Measurements from ENCODE around the gene GADD45B.

DNA sequence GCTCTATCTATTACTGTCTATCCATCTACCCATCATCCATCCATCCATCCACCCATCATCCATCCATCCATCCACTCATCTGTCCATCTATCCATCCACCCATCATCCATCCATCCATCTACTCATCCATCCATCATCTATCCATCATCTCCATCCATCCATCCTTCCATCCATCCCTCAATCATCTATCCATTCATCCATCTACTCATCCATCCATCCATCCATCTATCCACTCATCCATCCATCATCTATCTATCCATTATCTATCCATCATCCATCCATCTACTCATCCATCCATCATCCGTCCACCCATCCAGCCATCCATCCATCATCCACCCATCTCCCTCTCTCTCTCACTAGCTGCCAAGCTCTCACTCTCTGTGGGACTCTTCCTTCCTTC is 35.4 kb upstream of the GADD45B start:
- TF ChIP-seq POLR2A (IDR thresholded peaks at IDR 0.05) (no peak), POLR2AphosphoS5 (IDR thresholded peaks at IDR 0.05) (no peak), EP300 (IDR thresholded peaks at IDR 0.05) (no peak)
- TF ChIP-seq, protein P1, sequence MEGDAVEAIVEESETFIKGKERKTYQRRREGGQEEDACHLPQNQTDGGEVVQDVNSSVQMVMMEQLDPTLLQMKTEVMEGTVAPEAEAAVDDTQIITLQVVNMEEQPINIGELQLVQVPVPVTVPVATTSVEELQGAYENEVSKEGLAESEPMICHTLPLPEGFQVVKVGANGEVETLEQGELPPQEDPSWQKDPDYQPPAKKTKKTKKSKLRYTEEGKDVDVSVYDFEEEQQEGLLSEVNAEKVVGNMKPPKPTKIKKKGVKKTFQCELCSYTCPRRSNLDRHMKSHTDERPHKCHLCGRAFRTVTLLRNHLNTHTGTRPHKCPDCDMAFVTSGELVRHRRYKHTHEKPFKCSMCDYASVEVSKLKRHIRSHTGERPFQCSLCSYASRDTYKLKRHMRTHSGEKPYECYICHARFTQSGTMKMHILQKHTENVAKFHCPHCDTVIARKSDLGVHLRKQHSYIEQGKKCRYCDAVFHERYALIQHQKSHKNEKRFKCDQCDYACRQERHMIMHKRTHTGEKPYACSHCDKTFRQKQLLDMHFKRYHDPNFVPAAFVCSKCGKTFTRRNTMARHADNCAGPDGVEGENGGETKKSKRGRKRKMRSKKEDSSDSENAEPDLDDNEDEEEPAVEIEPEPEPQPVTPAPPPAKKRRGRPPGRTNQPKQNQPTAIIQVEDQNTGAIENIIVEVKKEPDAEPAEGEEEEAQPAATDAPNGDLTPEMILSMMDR (IDR thresholded peaks at IDR 0.05) = no peak

Measured in suprapubic skin (tissue), 4 donors.